Measurements from ENCODE around the gene TBC1D9.

DNA sequence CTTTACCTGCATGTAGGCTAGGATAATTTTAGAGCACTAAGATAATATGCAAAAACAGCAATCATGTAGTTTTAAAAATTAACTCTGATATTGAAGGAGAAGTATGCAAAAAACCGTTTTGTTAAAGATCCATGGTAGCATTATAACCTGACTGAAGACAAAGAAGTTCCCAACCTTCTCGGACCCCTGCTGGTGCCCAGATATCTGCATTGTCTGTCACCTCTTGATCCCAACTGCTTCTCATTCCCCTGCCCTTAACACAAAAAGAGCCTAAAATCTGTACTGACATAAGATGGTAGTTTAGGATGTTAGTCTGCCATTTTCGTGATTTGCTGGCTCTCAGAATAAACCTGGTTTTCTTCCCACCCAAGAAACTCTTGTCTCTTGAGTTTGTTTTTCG, 125.9 kb downstream of the TBC1D9 start:
- TF ChIP-seq CTCF (IDR thresholded peaks at IDR 0.05) (no peak), EP300 (IDR thresholded peaks at IDR 0.05) (no peak)
